A673 (cell line): ENCODE data around the gene CPED1. TPM values are rescaled to one million over a fixed set of nuclear protein-coding genes. Genes with fewer than 3 reads are reported as not detected.

ENCODE experiments used
- BruUV-seq: library from RNA; stranded (reverse); fragments of 400-500 nt; replicated peaks from 2 replicates; lab custom pipeline; 2021; lab: Mats Ljungman, UMichigan
- CTCF ChIA-PET: fragments of 300-600 bp; sonication (Branson Sonifier 250); formaldehyde crosslinking; loops from one replicate; lab custom pipeline; 2022; ENCODE audit warnings: antibody characterized with exemption; lab: Charles Lee
- POLR2A ChIA-PET: fragments of 300-600 bp; sonication (Branson Sonifier 250); formaldehyde crosslinking; loops from one replicate; lab custom pipeline; 2022; ENCODE audit warnings: antibody characterized with exemption; ENCODE audit not compliant: low non-redundant PET; lab: Charles Lee
- DNase-seq: peaks from one replicate; pipeline ENCODE4 v3.0.0-alpha.2; 2015; ENCODE audit warnings: low spot score
- H3K27ac ChIP-seq: fragments of 200-600 bp; sonication (generic); 2 replicates; pipeline ENCODE4 v1.5.1; 2016; ENCODE audit warnings: mixed run types, low read depth, mild to moderate bottlenecking, mixed read lengths, antibody characterized with exemption, low read length; ENCODE audit not compliant: poor library complexity, severe bottlenecking
- H3K27me3 ChIP-seq: fragments of 200-600 bp; sonication (generic); replicated peaks from 2 replicates; pipeline ENCODE4 v1.6.1; 2017; ENCODE audit warnings: mixed run types, low read depth, mild to moderate bottlenecking, mixed read lengths, antibody characterized with exemption, low read length; ENCODE audit not compliant: insufficient read depth, poor library complexity
- H3K36me3 ChIP-seq: fragments of 200-600 bp; sonication (generic); 2 replicates; pipeline ENCODE4 v1.6.1; 2016; ENCODE audit warnings: mixed run types, mild to moderate bottlenecking, mixed read lengths, antibody characterized with exemption, low read length; ENCODE audit not compliant: insufficient read depth, poor library complexity, severe bottlenecking
- H3K4me1 ChIP-seq: fragments of 200-600 bp; sonication (generic); 2 replicates; pipeline ENCODE4 v1.6.1; 2017; ENCODE audit warnings: mixed run types, mild to moderate bottlenecking, mixed read lengths, antibody characterized with exemption, low read length; ENCODE audit not compliant: insufficient read depth, poor library complexity, severe bottlenecking
- H3K4me3 ChIP-seq: fragments of 200-600 bp; sonication (generic); 2 replicates; pipeline ENCODE4 v1.5.1; 2016; ENCODE audit warnings: low read depth, mixed run types, mild to moderate bottlenecking, mixed read lengths, low read length; ENCODE audit not compliant: poor library complexity, severe bottlenecking
- H3K9me3 ChIP-seq: fragments of 200-600 bp; sonication (generic); 2 replicates; pipeline ENCODE4 v1.6.1; 2016; ENCODE audit warnings: mixed run types, low read depth, mild to moderate bottlenecking, mixed read lengths, antibody characterized with exemption, low read length; ENCODE audit not compliant: poor library complexity, severe bottlenecking
- CTCF ChIP-seq: fragments of 300-800, 200-600 bp; sonication (generic); conservative IDR thresholded peaks from 2 replicates; pipeline ENCODE4 v1.5.1; 2017; ENCODE audit warnings: low read depth, mild to moderate bottlenecking, antibody characterized with exemption, low read length, moderate library complexity, mixed read lengths
- EZH2 ChIP-seq: fragments of 200-600 bp; sonication (generic); IDR thresholded peaks from 2 replicates; pipeline ENCODE4 v1.6.1; 2017; ENCODE audit warnings: borderline replicate concordance, low read depth, mild to moderate bottlenecking, mixed read lengths, antibody characterized with exemption, low read length; ENCODE audit not compliant: poor library complexity, severe bottlenecking
- intact Hi-C: fragments of 100-400 bp; cut with micrococcal nuclease; formaldehyde crosslinking; loops from one replicate; pipeline ENCODE4 v1.10.0; 2022; ENCODE audit not compliant: unreplicated experiment
- total RNA-seq: library from RNA; stranded (reverse); gene quantifications from 2 replicates; pipeline ENCODE4 v1.2.3, GENCODE V29; 2021

The CPED1 gene
- total RNA-seq, 1 experiment from 2014 or later = 0.15 TPM

- no peak for DNase-seq
- no TSS peak for BruUV-seq
- no peaks in the 10 kb centered on the region for H3K4me1 ChIP-seq
- H3K36me3 ChIP-seq = no peaks in the 10 kb centered on the region
- H3K9me3 ChIP-seq = no peaks in the 10 kb centered on the region
- no peak overlapping the region for H3K27ac ChIP-seq
- ChIA-PET CTCF (no interaction called here), POLR2A (no interaction called here)
- intact Hi-C loops = loop anchor here (5.0 kb wide), 1 partner anchor 287 kb away; no protein-coding TSS in a partner anchor
- H3K27me3 ChIP-seq = no peaks in the 10 kb centered on the region
- H3K4me3 ChIP-seq = no peak overlapping the region
- 0 out of 2 replicates have a peak, but pooled peaks have one; percentile 16 for TF ChIP-seq CTCF
- TF ChIP-seq EZH2 = no peak
These were observed 91.1 kb downstream of the CPED1 start for GRCh38 chr7:121079425-121080169.

- no peak overlapping the region for H3K4me3 ChIP-seq
- H3K36me3 ChIP-seq = no peaks in the 10 kb centered on the region
- ChIA-PET POLR2A (no interaction called here), CTCF (no interaction called here)
- no peak for DNase-seq
- H3K27ac ChIP-seq = no peak overlapping the region
- no TSS peak for BruUV-seq
- H3K4me1 ChIP-seq = no peaks in the 10 kb centered on the region
- H3K9me3 ChIP-seq = no peaks in the 10 kb centered on the region
- intact Hi-C loops = loop anchor here (5.0 kb wide), 1 partner anchor 288 kb away; no protein-coding TSS in a partner anchor
- H3K27me3 ChIP-seq = no peaks in the 10 kb centered on the region
- no peak for TF ChIP-seq EZH2
- TF ChIP-seq CTCF = no peak
These were observed 91.9 kb downstream of the CPED1 start for GRCh38 chr7:121080257-121080912.

GRCh38 chr7:121080913-121081326 lies 92.4 kb downstream of the CPED1 start:
- no peaks in the 10 kb centered on the region for H3K27me3 ChIP-seq
- no peaks in the 10 kb centered on the region for H3K9me3 ChIP-seq
- no peak overlapping the region for H3K4me3 ChIP-seq
- BruUV-seq = no TSS peak
- H3K36me3 ChIP-seq = no peaks in the 10 kb centered on the region
- intact Hi-C loops = loop anchor here (1.0 to 5.0 kb wide), 2 partner anchors 94 to 289 kb away; no protein-coding TSS in a partner anchor
- no peaks in the 10 kb centered on the region for H3K4me1 ChIP-seq
- TF ChIP-seq EZH2 = no peak
- no peak for TF ChIP-seq CTCF
- CTCF ChIA-PET = interaction anchor here (1.4 kb wide), 1 partner anchor 289 kb away, joined by 4 read pairs; no protein-coding TSS in a partner anchor
- H3K27ac ChIP-seq = no peak overlapping the region
- no peak for DNase-seq
- POLR2A ChIA-PET = no interaction called here
